ENCODE results near the gene STX16.

- TF ChIP-seq CTCF (conservative IDR thresholded peaks at IDR 0.05; ENCODE audit: low read depth, low read length) (no peak), EZH2 (IDR thresholded peaks at IDR 0.05; ENCODE audit: borderline replicate concordance, low read depth, low read length, poor library complexity, severe bottlenecking) (no peak)
Observed at GRCh38 chr20:58623579-58624473, 27.3 kb upstream of the STX16 start.
